Panc1 (cell line): ENCODE results near the gene AK8. TPM values are rescaled to one million over a fixed set of nuclear protein-coding genes. Genes with fewer than 3 reads are reported as not detected.

ENCODE experiments used
- ATAC-seq: fragments of 200-7000 bp; cut with Tn5 transposase; 2 replicates; pipeline ENCODE4 v1.9.1; 2020; ENCODE audit warnings: mild to moderate bottlenecking, moderate library complexity
- BruUV-seq: library from RNA; stranded (reverse); fragments of 400-500 nt; replicated peaks from 2 replicates; lab custom pipeline; 2021; lab: Mats Ljungman, UMichigan
- CTCF ChIA-PET: fragments of 300-600 bp; sonication (Branson Sonifier 250); formaldehyde crosslinking; loops from one replicate; lab custom pipeline; 2022; ENCODE audit warnings: antibody characterized with exemption; lab: Charles Lee
- POLR2A ChIA-PET: fragments of 300-600 bp; sonication (Branson Sonifier 250); formaldehyde crosslinking; loops from one replicate; lab custom pipeline; 2022; ENCODE audit warnings: antibody characterized with exemption; lab: Charles Lee
- DNase-seq: peaks from one replicate; pipeline ENCODE4 v3.0.0-alpha.2; 2010; ENCODE audit warnings: low read depth, low spot score
- H3K27ac ChIP-seq: 2 replicates; pipeline ENCODE4 v1.5.1; 2011; ENCODE audit warnings: mild to moderate bottlenecking, low read length, inconsistent platforms
- H3K27me3 ChIP-seq: fragments of 200-500 bp; sonication (Bioruptor generic); 2 replicates; pipeline ENCODE4 v1.6.0; 2014; ENCODE audit warnings: low read length, inconsistent platforms; ENCODE audit not compliant: control insufficient read depth, insufficient read depth
- H3K36me3 ChIP-seq: fragments of 200-500 bp; sonication (Bioruptor generic); 2 replicates; pipeline ENCODE4 v1.5.1; 2014; ENCODE audit warnings: inconsistent platforms, mild to moderate bottlenecking, low read length, moderate library complexity; ENCODE audit not compliant: control insufficient read depth, insufficient read depth
- H3K4me1 ChIP-seq: 2 replicates; pipeline ENCODE4 v1.5.1; 2011; ENCODE audit warnings: inconsistent platforms, mild to moderate bottlenecking, low read length, moderate library complexity; ENCODE audit not compliant: control insufficient read depth, insufficient read depth
- H3K4me3 ChIP-seq, 2 experiments: 2 replicates each; pipeline ENCODE4 v1.5.1; 2011 to 2012; ENCODE audit warnings: low read depth in 2 of 2, low read length in 2 of 2, mild to moderate bottlenecking in 2 of 2, inconsistent platforms in 1 of 2, moderate library complexity in 1 of 2
- H3K9me3 ChIP-seq: fragments of 200-500 bp; sonication (Bioruptor generic); 2 replicates; pipeline ENCODE4 v1.5.1; 2014; ENCODE audit warnings: low read depth, mild to moderate bottlenecking, inconsistent platforms, low read length, moderate library complexity; ENCODE audit not compliant: control insufficient read depth, insufficient read depth
- CTCF ChIP-seq: fragments of 450-650 bp; IDR thresholded peaks from 2 replicates; pipeline ENCODE4 v1.5.1; 2017; ENCODE audit warnings: mild to moderate bottlenecking
- POLR2AphosphoS5 ChIP-seq: IDR thresholded peaks from 2 replicates; pipeline ENCODE4 v1.6.1; 2012; ENCODE audit warnings: mild to moderate bottlenecking, low read depth, low read length, moderate library complexity
- REST ChIP-seq, 2 experiments: IDR thresholded peaks; 2 replicates each; pipeline ENCODE4 v1.6.1; 2011 to 2012; ENCODE audit warnings: low read depth in 2 of 2, control low read depth in 1 of 2, low read length in 1 of 2, mild to moderate bottlenecking in 1 of 2, moderate library complexity in 1 of 2; ENCODE audit not compliant: insufficient read depth in 1 of 2
- SIN3A ChIP-seq: IDR thresholded peaks from 2 replicates; pipeline ENCODE4 v1.6.1; 2012; ENCODE audit warnings: low read depth, mild to moderate bottlenecking, low read length, moderate library complexity, borderline replicate concordance; ENCODE audit not compliant: insufficient read depth
- TCF7L2 ChIP-seq: IDR thresholded peaks from 2 replicates; pipeline ENCODE4 v1.6.1; 2011; ENCODE audit warnings: mild to moderate bottlenecking, low read depth, low read length, inconsistent platforms
- in situ Hi-C: cut with HindIII; loops from 2 replicates; pipeline ENCODE4 v1.10.0; 2016; ENCODE audit warnings: low sequenced_read_pairs, low pct_unique_long_range_greater_than_20kb
- intact Hi-C: fragments of 100-400 bp; cut with micrococcal nuclease; formaldehyde crosslinking; loops from one replicate; pipeline ENCODE4 v1.10.0; 2022; ENCODE audit not compliant: unreplicated experiment
- total RNA-seq: library from RNA; stranded (reverse); gene quantifications from one replicate; pipeline ENCODE4 v1.2.1, GENCODE V29; 2021; ENCODE audit not compliant: unreplicated experiment

The AK8 gene
- total RNA-seq, 1 experiment from 2014 or later = 0.39 TPM

- no peak for TF ChIP-seq CTCF
- POLR2A ChIA-PET = no interaction called here
- no peak overlapping the region for H3K27ac ChIP-seq
- H3K36me3 ChIP-seq = no peaks in the 10 kb centered on the region
- no peaks in the 10 kb centered on the region for H3K9me3 ChIP-seq
- no TSS peak for BruUV-seq
- DNase-seq (no peak), ATAC-seq (no peak)
- intact Hi-C loops (no loop called here), in situ Hi-C loops (no loop called here)
- H3K27me3 ChIP-seq = 0 out of 2 replicates have a peak, but pooled peaks cover 2% of the 10 kb centered on the region
- H3K4me3 ChIP-seq = no peak overlapping the region
- CTCF ChIA-PET = no interaction called here
- no peaks in the 10 kb centered on the region; the same call in 1 of the 2 replicates for H3K4me1 ChIP-seq
Measured at GRCh38 chr9:132833550-132834121, 44.4 kb downstream of the AK8 start.

GRCh38 chr9:132832171-132832881, 45.8 kb downstream of the AK8 start:
- BruUV-seq = no TSS peak
- DNase-seq (no peak), ATAC-seq (no peak)
- in situ Hi-C loops = no loop called here
- H3K4me3 ChIP-seq = no peak overlapping the region
- H3K4me1 ChIP-seq = no peaks in the 10 kb centered on the region; the same call in 1 of the 2 replicates
- no peaks in the 10 kb centered on the region for H3K9me3 ChIP-seq
- intact Hi-C loops = no loop called here
- TF ChIP-seq SIN3A (no peak), TCF7L2 (no peak), POLR2AphosphoS5 (no peak), CTCF (no peak), REST (IDR thresholded peaks at IDR 0.05; ENCODE audit: insufficient read depth in 1 of 2, low read depth in 2 of 2, low read length in 1 of 2) (no peak)
- H3K36me3 ChIP-seq = no peaks in the 10 kb centered on the region
- ChIA-PET CTCF (no interaction called here), POLR2A (no interaction called here)
- H3K27ac ChIP-seq = no peak overlapping the region
- 0 out of 2 replicates have a peak, but pooled peaks cover 2% of the 10 kb centered on the region for H3K27me3 ChIP-seq
